ENCODE measurements around the gene ASB9. TPM values are rescaled to one million over a fixed set of nuclear protein-coding genes. Genes with fewer than 3 reads are reported as not detected.
"Not testable (repeated sequence)": the region's sequence is repeated elsewhere in the genome, so short reads cannot be mapped to it uniquely, and the experiment has no call there.

The ASB9 gene
- total RNA-seq, 1 donor from 2014 or later = 3.7 TPM

GRCh38 chrX:15298780-15299179 is 28.9 kb upstream of the ASB9 start:
- Histone ChIP-seq H3K9me3 (ENCODE audit: control insufficient read depth in 3 of 3, low read length in 3 of 3) (no peaks in the 10 kb centered on the region), H3K4me3 (ENCODE audit: low read length in 3 of 3) (peak overlapping the region in 2 of 3 donors; percentile 14 to 29), H3K4me1 (ENCODE audit: control insufficient read depth in 3 of 3, insufficient read depth in 3 of 3, low read length in 3 of 3) (peaks cover 19 to 36% (median 28%) of the 10 kb centered on the region in 3 donors), H3K36me3 (ENCODE audit: control insufficient read depth in 3 of 3, insufficient read depth in 3 of 3, low read length in 3 of 3) (peaks cover 0 to 5% (median 0%) of the 10 kb centered on the region in 3 donors), H3K27ac (ENCODE audit: low read depth, low read length) (peak overlapping the region; percentile 28), H3K9ac (ENCODE audit: low read depth in 1 of 3, low read length in 3 of 3) (peak overlapping the region in 1 of 3 donors; percentile 57), H3K27me3 (ENCODE audit: control insufficient read depth in 3 of 3, insufficient read depth in 3 of 3, low read length in 3 of 3) (no peaks in the 10 kb centered on the region)

GRCh38 chrX:15298201-15298600 is 28.3 kb upstream of the ASB9 start:
- H3K9me3 ChIP-seq (ENCODE audit: control insufficient read depth in 3 of 3, low read length in 3 of 3) = no peaks in the 10 kb centered on the region
- H3K9ac ChIP-seq (ENCODE audit: low read depth in 1 of 3, low read length in 3 of 3) = peak overlapping the region in 1 of 3 donors; percentile 57
- H3K36me3 ChIP-seq (ENCODE audit: control insufficient read depth in 3 of 3, insufficient read depth in 3 of 3, low read length in 3 of 3) = peaks cover 0 to 5% (median 0%) of the 10 kb centered on the region in 3 donors
- H3K27ac ChIP-seq (ENCODE audit: low read depth, low read length) = peak overlapping the region; percentile 28
- H3K4me1 ChIP-seq (ENCODE audit: control insufficient read depth in 3 of 3, insufficient read depth in 3 of 3, low read length in 3 of 3) = peaks cover 17 to 32% (median 28%) of the 10 kb centered on the region in 3 donors
- no peaks in the 10 kb centered on the region for H3K27me3 ChIP-seq (ENCODE audit: control insufficient read depth in 3 of 3, insufficient read depth in 3 of 3, low read length in 3 of 3)
- H3K4me3 ChIP-seq (ENCODE audit: low read length in 3 of 3) = no peak overlapping the region

GRCh38 chrX:15293451-15293850 is 23.6 kb upstream of the ASB9 start:
- peaks cover 6 to 16% (median 8%) of the 10 kb centered on the region in 3 donors for H3K36me3 ChIP-seq (ENCODE audit: control insufficient read depth in 3 of 3, insufficient read depth in 3 of 3, low read length in 3 of 3)

GRCh38 chrX:15292861-15293260 is 23.0 kb upstream of the ASB9 start:
- H3K9ac ChIP-seq (ENCODE audit: low read depth in 1 of 3, low read length in 3 of 3) = no peak overlapping the region
- peaks cover 0 to 6% (median 5%) of the 10 kb centered on the region in 3 donors for H3K4me1 ChIP-seq (ENCODE audit: control insufficient read depth in 3 of 3, insufficient read depth in 3 of 3, low read length in 3 of 3)
- no peak overlapping the region for H3K4me3 ChIP-seq (ENCODE audit: low read length in 3 of 3)
- no peaks in the 10 kb centered on the region for H3K27me3 ChIP-seq (ENCODE audit: control insufficient read depth in 3 of 3, insufficient read depth in 3 of 3, low read length in 3 of 3)
- H3K9me3 ChIP-seq (ENCODE audit: control insufficient read depth in 3 of 3, low read length in 3 of 3) = no peaks in the 10 kb centered on the region
- no peak overlapping the region for H3K27ac ChIP-seq (ENCODE audit: low read depth, low read length)
- H3K36me3 ChIP-seq (ENCODE audit: control insufficient read depth in 3 of 3, insufficient read depth in 3 of 3, low read length in 3 of 3) = peaks cover 8 to 16% (median 8%) of the 10 kb centered on the region in 3 donors

More at GRCh38 chrX:15293451-15293850, 23.6 kb upstream of the ASB9 start:
- H3K9ac ChIP-seq (ENCODE audit: low read depth in 1 of 3, low read length in 3 of 3) = no peak overlapping the region
- H3K27ac ChIP-seq (ENCODE audit: low read depth, low read length) = no peak overlapping the region
- H3K4me1 ChIP-seq (ENCODE audit: control insufficient read depth in 3 of 3, insufficient read depth in 3 of 3, low read length in 3 of 3) = peaks cover 2 to 10% (median 9%) of the 10 kb centered on the region in 3 donors
- no peaks in the 10 kb centered on the region for H3K27me3 ChIP-seq (ENCODE audit: control insufficient read depth in 3 of 3, insufficient read depth in 3 of 3, low read length in 3 of 3)
- H3K4me3 ChIP-seq (ENCODE audit: low read length in 3 of 3) = no peak overlapping the region
- H3K9me3 ChIP-seq (ENCODE audit: control insufficient read depth in 3 of 3, low read length in 3 of 3) = no peaks in the 10 kb centered on the region

GRCh38 chrX:15277604-15278003 is 7.7 kb upstream of the ASB9 start:
- Histone ChIP-seq H3K36me3 (ENCODE audit: control insufficient read depth in 3 of 3, insufficient read depth in 3 of 3, low read length in 3 of 3) (no peaks in the 10 kb centered on the region), H3K27ac (ENCODE audit: low read depth, low read length) (peak overlapping the region; percentile 54), H3K4me3 (ENCODE audit: low read length in 3 of 3) (no peak overlapping the region), H3K27me3 (ENCODE audit: control insufficient read depth in 3 of 3, insufficient read depth in 3 of 3, low read length in 3 of 3) (no peaks in the 10 kb centered on the region), H3K9ac (ENCODE audit: low read depth in 1 of 3, low read length in 3 of 3) (no peak overlapping the region), H3K9me3 (ENCODE audit: control insufficient read depth in 3 of 3, low read length in 3 of 3) (no peaks in the 10 kb centered on the region), H3K4me1 (ENCODE audit: control insufficient read depth in 3 of 3, insufficient read depth in 3 of 3, low read length in 3 of 3) (peaks cover 0 to 12% (median 0%) of the 10 kb centered on the region in 3 donors)

GRCh38 chrX:15274946-15275345 is 5.1 kb upstream of the ASB9 start:
- Histone ChIP-seq H3K9me3 (ENCODE audit: control insufficient read depth in 3 of 3, low read length in 3 of 3) (no peaks in the 10 kb centered on the region), H3K27ac (ENCODE audit: low read depth, low read length) (no peak overlapping the region)

GRCh38 chrX:15273275-15273674 is 3.4 kb upstream of the ASB9 start:
- not testable (repeated sequence) for H3K9me3 ChIP-seq (ENCODE audit: control insufficient read depth in 3 of 3, low read length in 3 of 3); H3K27ac ChIP-seq (ENCODE audit: low read depth, low read length); H3K36me3 ChIP-seq (ENCODE audit: control insufficient read depth in 3 of 3, insufficient read depth in 3 of 3, low read length in 3 of 3); H3K9ac ChIP-seq (ENCODE audit: low read depth in 1 of 3, low read length in 3 of 3); H3K4me3 ChIP-seq (ENCODE audit: low read length in 3 of 3); H3K27me3 ChIP-seq (ENCODE audit: control insufficient read depth in 3 of 3, insufficient read depth in 3 of 3, low read length in 3 of 3)
- H3K4me1 ChIP-seq (ENCODE audit: control insufficient read depth in 3 of 3, insufficient read depth in 3 of 3, low read length in 3 of 3) = peaks cover 0 to 12% (median 0%) of the 10 kb centered on the region in 3 donors

More at GRCh38 chrX:15274946-15275345, 5.1 kb upstream of the ASB9 start:
- no peaks in the 10 kb centered on the region for H3K36me3 ChIP-seq (ENCODE audit: control insufficient read depth in 3 of 3, insufficient read depth in 3 of 3, low read length in 3 of 3)
- no peak overlapping the region for H3K9ac ChIP-seq (ENCODE audit: low read depth in 1 of 3, low read length in 3 of 3)
- H3K4me3 ChIP-seq (ENCODE audit: low read length in 3 of 3) = no peak overlapping the region
- peaks cover 0 to 12% (median 0%) of the 10 kb centered on the region in 3 donors for H3K4me1 ChIP-seq (ENCODE audit: control insufficient read depth in 3 of 3, insufficient read depth in 3 of 3, low read length in 3 of 3)
- no peaks in the 10 kb centered on the region for H3K27me3 ChIP-seq (ENCODE audit: control insufficient read depth in 3 of 3, insufficient read depth in 3 of 3, low read length in 3 of 3)

GRCh38 chrX:15271757-15272156 is 1.9 kb upstream of the ASB9 start:
- Histone ChIP-seq H3K4me1 (ENCODE audit: control insufficient read depth in 3 of 3, insufficient read depth in 3 of 3, low read length in 3 of 3) (peaks cover 0 to 4% (median 0%) of the 10 kb centered on the region in 3 donors), H3K9ac (ENCODE audit: low read depth in 1 of 3, low read length in 3 of 3) (no peak overlapping the region), H3K4me3 (ENCODE audit: low read length in 3 of 3) (no peak overlapping the region), H3K27ac (ENCODE audit: low read depth, low read length) (no peak overlapping the region), H3K36me3 (ENCODE audit: control insufficient read depth in 3 of 3, insufficient read depth in 3 of 3, low read length in 3 of 3) (no peaks in the 10 kb centered on the region), H3K27me3 (ENCODE audit: control insufficient read depth in 3 of 3, insufficient read depth in 3 of 3, low read length in 3 of 3) (no peaks in the 10 kb centered on the region), H3K9me3 (ENCODE audit: control insufficient read depth in 3 of 3, low read length in 3 of 3) (no peaks in the 10 kb centered on the region)

GRCh38 chrX:15269120-15269519 is 763 bp downstream of the ASB9 start:
- no peaks in the 10 kb centered on the region for H3K4me1 ChIP-seq (ENCODE audit: control insufficient read depth in 3 of 3, insufficient read depth in 3 of 3, low read length in 3 of 3)
- H3K4me3 ChIP-seq (ENCODE audit: low read length in 3 of 3) = no peak overlapping the region
- H3K36me3 ChIP-seq (ENCODE audit: control insufficient read depth in 3 of 3, insufficient read depth in 3 of 3, low read length in 3 of 3) = no peaks in the 10 kb centered on the region
- H3K27ac ChIP-seq (ENCODE audit: low read depth, low read length) = no peak overlapping the region
- H3K9ac ChIP-seq (ENCODE audit: low read depth in 1 of 3, low read length in 3 of 3) = no peak overlapping the region
- H3K9me3 ChIP-seq (ENCODE audit: control insufficient read depth in 3 of 3, low read length in 3 of 3) = no peaks in the 10 kb centered on the region
- no peaks in the 10 kb centered on the region for H3K27me3 ChIP-seq (ENCODE audit: control insufficient read depth in 3 of 3, insufficient read depth in 3 of 3, low read length in 3 of 3)

GRCh38 chrX:15254852-15255251 is 15.0 kb downstream of the ASB9 start:
- Histone ChIP-seq H3K4me3 (ENCODE audit: low read length in 3 of 3) (no peak overlapping the region), H3K27ac (ENCODE audit: low read depth, low read length) (no peak overlapping the region), H3K36me3 (ENCODE audit: control insufficient read depth in 3 of 3, insufficient read depth in 3 of 3, low read length in 3 of 3) (no peaks in the 10 kb centered on the region), H3K9me3 (ENCODE audit: control insufficient read depth in 3 of 3, low read length in 3 of 3) (no peaks in the 10 kb centered on the region), H3K4me1 (ENCODE audit: control insufficient read depth in 3 of 3, insufficient read depth in 3 of 3, low read length in 3 of 3) (no peaks in the 10 kb centered on the region), H3K9ac (ENCODE audit: low read depth in 1 of 3, low read length in 3 of 3) (no peak overlapping the region), H3K27me3 (ENCODE audit: control insufficient read depth in 3 of 3, insufficient read depth in 3 of 3, low read length in 3 of 3) (no peaks in the 10 kb centered on the region)

All from skeletal muscle tissue (tissue), 4 donors.